ENCODE results near the gene PSTPIP2. TPM values are rescaled to one million over a fixed set of nuclear protein-coding genes. Genes with fewer than 3 reads are reported as not detected.

The PSTPIP2 gene
- total RNA-seq, 1 experiment from 2014 or later: 1.9 TPM

DNA sequence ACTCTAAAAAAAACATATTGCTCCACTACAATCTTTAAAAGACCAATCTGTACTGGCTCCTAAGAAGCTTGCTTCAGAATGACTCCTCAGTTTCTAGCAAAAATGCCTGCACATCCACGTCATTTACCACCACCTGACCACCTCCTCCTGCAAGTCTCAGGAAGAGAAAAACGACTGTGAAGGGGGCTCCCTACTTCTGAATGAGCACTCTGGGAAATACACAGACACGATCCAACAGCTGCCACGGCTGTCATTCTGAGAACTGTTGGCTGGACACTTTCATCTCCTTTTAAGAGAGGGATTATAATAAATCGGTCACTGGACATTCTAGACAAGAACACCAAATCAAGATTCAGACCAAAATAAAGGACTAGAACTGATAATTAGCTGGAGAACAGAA, 126.4 kb downstream of the PSTPIP2 start:
- Mint-ChIP-seq H3K4me3 (no peak overlapping the region), H3K27me3 (ENCODE audit: low read depth) (no peaks in the 10 kb centered on the region), H3K27ac (no peak overlapping the region), H3K36me3 (peaks cover 54% of the 10 kb centered on the region), H3K4me1 (no peaks in the 10 kb centered on the region), H3K9me3 (no peaks in the 10 kb centered on the region)
- DNase-seq (ENCODE audit: low spot score) (no peak), ATAC-seq (no peak)
- ChIA-PET POLR2A (no interaction called here), CTCF (interaction anchor here (0.6 kb wide), 1 partner anchor 112 kb away, joined by 4 read pairs; no protein-coding TSS in a partner anchor)
- TF ChIP-seq IRF1 (CRISPR knock-in tag; IDR thresholded peaks at IDR 0.05) (no peak), GTF2I (CRISPR knock-in tag; conservative IDR thresholded peaks at IDR 0.05) (no peak), SP1 (CRISPR knock-in tag; conservative IDR thresholded peaks at IDR 0.05) (no peak), NFATC4 (CRISPR knock-in tag; IDR thresholded peaks at IDR 0.05) (no peak), ZNF423 (CRISPR knock-in tag; IDR thresholded peaks at IDR 0.05) (no peak), ETV6 (CRISPR knock-in tag; IDR thresholded peaks at IDR 0.05) (no peak), FOXJ3 (CRISPR knock-in tag; IDR thresholded peaks at IDR 0.05; ENCODE audit: borderline replicate concordance) (no peak), FOXK1 (CRISPR knock-in tag; IDR thresholded peaks at IDR 0.05) (no peak)
- TF ChIP-seq, protein P1, sequence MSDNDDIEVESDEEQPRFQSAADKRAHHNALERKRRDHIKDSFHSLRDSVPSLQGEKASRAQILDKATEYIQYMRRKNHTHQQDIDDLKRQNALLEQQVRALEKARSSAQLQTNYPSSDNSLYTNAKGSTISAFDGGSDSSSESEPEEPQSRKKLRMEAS (CRISPR knock-in tag; IDR thresholded peaks at IDR 0.05): no peak

GRCh38 chr18:45940724-45941123, 131.3 kb downstream of the PSTPIP2 start:
- ChIA-PET POLR2A (no interaction called here), CTCF (interaction anchor here (1.3 kb wide), 2 partner anchors 31 to 61 kb away, joined by 3 to 4 read pairs; no protein-coding TSS in a partner anchor)
- Mint-ChIP-seq H3K4me3 (no peak overlapping the region), H3K36me3 (peaks cover 40% of the 10 kb centered on the region), H3K27ac (no peak overlapping the region), H3K9me3 (no peaks in the 10 kb centered on the region), H3K27me3 (ENCODE audit: low read depth) (no peaks in the 10 kb centered on the region), H3K4me1 (no peaks in the 10 kb centered on the region)
- no peak for DNase-seq (ENCODE audit: low spot score)
- no peak for TF ChIP-seq GRHL2 (CRISPR knock-in tag; IDR thresholded peaks at IDR 0.05; ENCODE audit: insufficient replicate concordance, severe bottlenecking)
- TF ChIP-seq, protein P2, sequence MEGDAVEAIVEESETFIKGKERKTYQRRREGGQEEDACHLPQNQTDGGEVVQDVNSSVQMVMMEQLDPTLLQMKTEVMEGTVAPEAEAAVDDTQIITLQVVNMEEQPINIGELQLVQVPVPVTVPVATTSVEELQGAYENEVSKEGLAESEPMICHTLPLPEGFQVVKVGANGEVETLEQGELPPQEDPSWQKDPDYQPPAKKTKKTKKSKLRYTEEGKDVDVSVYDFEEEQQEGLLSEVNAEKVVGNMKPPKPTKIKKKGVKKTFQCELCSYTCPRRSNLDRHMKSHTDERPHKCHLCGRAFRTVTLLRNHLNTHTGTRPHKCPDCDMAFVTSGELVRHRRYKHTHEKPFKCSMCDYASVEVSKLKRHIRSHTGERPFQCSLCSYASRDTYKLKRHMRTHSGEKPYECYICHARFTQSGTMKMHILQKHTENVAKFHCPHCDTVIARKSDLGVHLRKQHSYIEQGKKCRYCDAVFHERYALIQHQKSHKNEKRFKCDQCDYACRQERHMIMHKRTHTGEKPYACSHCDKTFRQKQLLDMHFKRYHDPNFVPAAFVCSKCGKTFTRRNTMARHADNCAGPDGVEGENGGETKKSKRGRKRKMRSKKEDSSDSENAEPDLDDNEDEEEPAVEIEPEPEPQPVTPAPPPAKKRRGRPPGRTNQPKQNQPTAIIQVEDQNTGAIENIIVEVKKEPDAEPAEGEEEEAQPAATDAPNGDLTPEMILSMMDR (IDR thresholded peaks at IDR 0.05): no peak
- TF ChIP-seq NFE2L1 (CRISPR knock-in tag; IDR thresholded peaks at IDR 0.05): no peak
- TF ChIP-seq, protein P3, sequence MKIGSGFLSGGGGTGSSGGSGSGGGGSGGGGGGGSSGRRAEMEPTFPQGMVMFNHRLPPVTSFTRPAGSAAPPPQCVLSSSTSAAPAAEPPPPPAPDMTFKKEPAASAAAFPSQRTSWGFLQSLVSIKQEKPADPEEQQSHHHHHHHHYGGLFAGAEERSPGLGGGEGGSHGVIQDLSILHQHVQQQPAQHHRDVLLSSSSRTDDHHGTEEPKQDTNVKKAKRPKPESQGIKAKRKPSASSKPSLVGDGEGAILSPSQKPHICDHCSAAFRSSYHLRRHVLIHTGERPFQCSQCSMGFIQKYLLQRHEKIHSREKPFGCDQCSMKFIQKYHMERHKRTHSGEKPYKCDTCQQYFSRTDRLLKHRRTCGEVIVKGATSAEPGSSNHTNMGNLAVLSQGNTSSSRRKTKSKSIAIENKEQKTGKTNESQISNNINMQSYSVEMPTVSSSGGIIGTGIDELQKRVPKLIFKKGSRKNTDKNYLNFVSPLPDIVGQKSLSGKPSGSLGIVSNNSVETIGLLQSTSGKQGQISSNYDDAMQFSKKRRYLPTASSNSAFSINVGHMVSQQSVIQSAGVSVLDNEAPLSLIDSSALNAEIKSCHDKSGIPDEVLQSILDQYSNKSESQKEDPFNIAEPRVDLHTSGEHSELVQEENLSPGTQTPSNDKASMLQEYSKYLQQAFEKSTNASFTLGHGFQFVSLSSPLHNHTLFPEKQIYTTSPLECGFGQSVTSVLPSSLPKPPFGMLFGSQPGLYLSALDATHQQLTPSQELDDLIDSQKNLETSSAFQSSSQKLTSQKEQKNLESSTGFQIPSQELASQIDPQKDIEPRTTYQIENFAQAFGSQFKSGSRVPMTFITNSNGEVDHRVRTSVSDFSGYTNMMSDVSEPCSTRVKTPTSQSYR (CRISPR knock-in tag; IDR thresholded peaks at IDR 0.05): no peak
- TF ChIP-seq SMAD3 (CRISPR knock-in tag; IDR thresholded peaks at IDR 0.05; ENCODE audit: borderline replicate concordance): no peak
- no peak for TF ChIP-seq FOXP1 (CRISPR knock-in tag; IDR thresholded peaks at IDR 0.05; ENCODE audit: borderline replicate concordance)
- no peak for TF ChIP-seq TP53 (CRISPR knock-in tag; IDR thresholded peaks at IDR 0.05)
- no peak for TF ChIP-seq ZNF532 (CRISPR knock-in tag; IDR thresholded peaks at IDR 0.05; ENCODE audit: borderline replicate concordance)
- TF ChIP-seq ZNF416 (CRISPR knock-in tag; IDR thresholded peaks at IDR 0.05): no peak
- TF ChIP-seq, protein P4, sequence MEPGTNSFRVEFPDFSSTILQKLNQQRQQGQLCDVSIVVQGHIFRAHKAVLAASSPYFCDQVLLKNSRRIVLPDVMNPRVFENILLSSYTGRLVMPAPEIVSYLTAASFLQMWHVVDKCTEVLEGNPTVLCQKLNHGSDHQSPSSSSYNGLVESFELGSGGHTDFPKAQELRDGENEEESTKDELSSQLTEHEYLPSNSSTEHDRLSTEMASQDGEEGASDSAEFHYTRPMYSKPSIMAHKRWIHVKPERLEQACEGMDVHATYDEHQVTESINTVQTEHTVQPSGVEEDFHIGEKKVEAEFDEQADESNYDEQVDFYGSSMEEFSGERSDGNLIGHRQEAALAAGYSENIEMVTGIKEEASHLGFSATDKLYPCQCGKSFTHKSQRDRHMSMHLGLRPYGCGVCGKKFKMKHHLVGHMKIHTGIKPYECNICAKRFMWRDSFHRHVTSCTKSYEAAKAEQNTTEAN (CRISPR knock-in tag; IDR thresholded peaks at IDR 0.05): no peak
- no peak for TF ChIP-seq CREM (CRISPR knock-in tag; IDR thresholded peaks at IDR 0.05)
- no peak for ATAC-seq
